ENCODE results near the gene DPP10.

Gene DPP10

GRCh38 chr2:114859726-114860510, 417.5 kb downstream of the DPP10 start:
- ChIA-PET POLR2A (no interaction called here), CTCF (interaction anchor here (0.6 kb wide), 1 partner anchor 1560 kb away, joined by 3 read pairs; no protein-coding TSS in a partner anchor)
- TF ChIP-seq SP1 (IDR thresholded peaks at IDR 0.05) (no peak), ZNF384 (IDR thresholded peaks at IDR 0.05) (no peak), BHLHE40 (IDR thresholded peaks at IDR 0.05; ENCODE audit: borderline replicate concordance) (no peak), HDGF (IDR thresholded peaks at IDR 0.05; ENCODE audit: borderline replicate concordance) (no peak), FOXK2 (IDR thresholded peaks at IDR 0.05) (no peak), NFRKB (IDR thresholded peaks at IDR 0.05) (no peak), L3MBTL2 (conservative IDR thresholded peaks at IDR 0.05) (no peak), CTBP1 (IDR thresholded peaks at IDR 0.05; ENCODE audit: borderline replicate concordance) (no peak), FOXA1 (IDR thresholded peaks at IDR 0.05) (no peak), LEF1 (IDR thresholded peaks at IDR 0.05; ENCODE audit: borderline replicate concordance) (no peak), SUZ12 (IDR thresholded peaks at IDR 0.05) (no peak), ELF4 (IDR thresholded peaks at IDR 0.05) (no peak), ARNT (IDR thresholded peaks at IDR 0.05) (no peak), PKNOX1 (IDR thresholded peaks at IDR 0.05) (no peak), FOXM1 (IDR thresholded peaks at IDR 0.05; ENCODE audit: borderline replicate concordance) (no peak), TARDBP (IDR thresholded peaks at IDR 0.05) (no peak)
- DNase-seq (ENCODE audit: extremely low spot score): no peak

- no peak for DNase-seq (ENCODE audit: extremely low spot score)
- CTCF ChIA-PET: no interaction called here
- POLR2A ChIA-PET: no interaction called here
- TF ChIP-seq HDGF (IDR thresholded peaks at IDR 0.05; ENCODE audit: borderline replicate concordance) (no peak), BHLHE40 (IDR thresholded peaks at IDR 0.05; ENCODE audit: borderline replicate concordance) (no peak), L3MBTL2 (conservative IDR thresholded peaks at IDR 0.05) (no peak), ELF4 (IDR thresholded peaks at IDR 0.05) (no peak), FOXK2 (IDR thresholded peaks at IDR 0.05) (no peak), ZNF384 (IDR thresholded peaks at IDR 0.05) (no peak), CTBP1 (IDR thresholded peaks at IDR 0.05; ENCODE audit: borderline replicate concordance) (no peak), FOXM1 (IDR thresholded peaks at IDR 0.05; ENCODE audit: borderline replicate concordance) (no peak), SP1 (IDR thresholded peaks at IDR 0.05) (no peak), ARNT (IDR thresholded peaks at IDR 0.05) (no peak), FOXA1 (IDR thresholded peaks at IDR 0.05) (no peak), LEF1 (IDR thresholded peaks at IDR 0.05; ENCODE audit: borderline replicate concordance) (no peak)
Measured at GRCh38 chr2:114862243-114862642, 419.8 kb downstream of the DPP10 start.

- ChIA-PET CTCF (no interaction called here), POLR2A (no interaction called here)
- TF ChIP-seq NFRKB (IDR thresholded peaks at IDR 0.05): no peak
- no peak for TF ChIP-seq TARDBP (IDR thresholded peaks at IDR 0.05)
- TF ChIP-seq FOXK2 (IDR thresholded peaks at IDR 0.05): no peak
- TF ChIP-seq SP1 (IDR thresholded peaks at IDR 0.05): no peak
- TF ChIP-seq HDGF (IDR thresholded peaks at IDR 0.05; ENCODE audit: borderline replicate concordance): no peak
- TF ChIP-seq ZNF384 (IDR thresholded peaks at IDR 0.05): no peak
- TF ChIP-seq ARNT (IDR thresholded peaks at IDR 0.05): no peak
- no peak for TF ChIP-seq BHLHE40 (IDR thresholded peaks at IDR 0.05; ENCODE audit: borderline replicate concordance)
- DNase-seq (ENCODE audit: extremely low spot score): no peak
Measured at GRCh38 chr2:114864901-114865300, 422.5 kb downstream of the DPP10 start.

- POLR2A ChIA-PET: no interaction called here
- CTCF ChIA-PET: no interaction called here
- TF ChIP-seq L3MBTL2 (conservative IDR thresholded peaks at IDR 0.05): no peak
- no peak for DNase-seq (ENCODE audit: extremely low spot score)
Measured at GRCh38 chr2:114880046-114880445, 437.6 kb downstream of the DPP10 start.

- CTCF ChIA-PET: no interaction called here
- POLR2A ChIA-PET: no interaction called here
- DNase-seq (ENCODE audit: extremely low spot score): no peak
- no peak for TF ChIP-seq PKNOX1 (IDR thresholded peaks at IDR 0.05)
- TF ChIP-seq ARNT (IDR thresholded peaks at IDR 0.05): no peak
- TF ChIP-seq SUZ12 (IDR thresholded peaks at IDR 0.05): no peak
- TF ChIP-seq ELF4 (IDR thresholded peaks at IDR 0.05): no peak
- TF ChIP-seq SP1 (IDR thresholded peaks at IDR 0.05): no peak
- TF ChIP-seq FOXK2 (IDR thresholded peaks at IDR 0.05): no peak
- TF ChIP-seq LEF1 (IDR thresholded peaks at IDR 0.05; ENCODE audit: borderline replicate concordance): no peak
- no peak for TF ChIP-seq NFRKB (IDR thresholded peaks at IDR 0.05)
- TF ChIP-seq HDGF (IDR thresholded peaks at IDR 0.05; ENCODE audit: borderline replicate concordance): no peak
- TF ChIP-seq FOXM1 (IDR thresholded peaks at IDR 0.05; ENCODE audit: borderline replicate concordance): no peak
- no peak for TF ChIP-seq ZNF384 (IDR thresholded peaks at IDR 0.05)
- no peak for TF ChIP-seq CTBP1 (IDR thresholded peaks at IDR 0.05; ENCODE audit: borderline replicate concordance)
- TF ChIP-seq L3MBTL2 (conservative IDR thresholded peaks at IDR 0.05): no peak
- no peak for TF ChIP-seq FOXA1 (IDR thresholded peaks at IDR 0.05)
- no peak for TF ChIP-seq TARDBP (IDR thresholded peaks at IDR 0.05)
- TF ChIP-seq BHLHE40 (IDR thresholded peaks at IDR 0.05; ENCODE audit: borderline replicate concordance): no peak
Measured at GRCh38 chr2:114919985-114920384, 477.5 kb downstream of the DPP10 start.

- POLR2A ChIA-PET: no interaction called here
- CTCF ChIA-PET: no interaction called here
- TF ChIP-seq CTBP1 (IDR thresholded peaks at IDR 0.05; ENCODE audit: borderline replicate concordance) (no peak), PKNOX1 (IDR thresholded peaks at IDR 0.05) (no peak), ELF4 (IDR thresholded peaks at IDR 0.05) (no peak), SUZ12 (IDR thresholded peaks at IDR 0.05) (no peak), LEF1 (IDR thresholded peaks at IDR 0.05; ENCODE audit: borderline replicate concordance) (no peak), SP1 (IDR thresholded peaks at IDR 0.05) (no peak), ZNF384 (IDR thresholded peaks at IDR 0.05) (no peak), BHLHE40 (IDR thresholded peaks at IDR 0.05; ENCODE audit: borderline replicate concordance) (no peak), ARNT (IDR thresholded peaks at IDR 0.05) (no peak)
- DNase-seq (ENCODE audit: extremely low spot score): no peak
Measured at GRCh38 chr2:114922076-114922475, 479.6 kb downstream of the DPP10 start.
